Endometrial microvascular endothelial cells (primary cell): ENCODE data around the gene ZP1. TPM values are rescaled to one million over a fixed set of nuclear protein-coding genes. Genes with fewer than 3 reads are reported as not detected.

Experiments used
- in situ Hi-C: cut with HindIII; loops from 2 replicates; pipeline ENCODE4 v1.10.0; 2017; ENCODE audit warnings: low sequenced_read_pairs, low pct_unique_long_range_greater_than_20kb; ENCODE audit errors: inconsistent ontology term
- total RNA-seq: library from RNA; depleted of rRNA; stranded (reverse); fragments of >200 nt; gene quantifications from one replicate; pipeline ENCODE4 v1.2.3, GENCODE V29; 2015; ENCODE audit errors: inconsistent ontology term

The ZP1 gene
- total RNA-seq, 1 donor from 2014 or later: not detected

GRCh38 chr11:60872961-60873524 lies 5.7 kb downstream of the ZP1 start:
- in situ Hi-C loops: no loop called here

GRCh38 chr11:60873533-60873932 lies 6.2 kb downstream of the ZP1 start:
- in situ Hi-C loops: no loop called here

- in situ Hi-C loops: no loop called here
These were observed 7.4 kb downstream of the ZP1 start for GRCh38 chr11:60874421-60875365.

DNA sequence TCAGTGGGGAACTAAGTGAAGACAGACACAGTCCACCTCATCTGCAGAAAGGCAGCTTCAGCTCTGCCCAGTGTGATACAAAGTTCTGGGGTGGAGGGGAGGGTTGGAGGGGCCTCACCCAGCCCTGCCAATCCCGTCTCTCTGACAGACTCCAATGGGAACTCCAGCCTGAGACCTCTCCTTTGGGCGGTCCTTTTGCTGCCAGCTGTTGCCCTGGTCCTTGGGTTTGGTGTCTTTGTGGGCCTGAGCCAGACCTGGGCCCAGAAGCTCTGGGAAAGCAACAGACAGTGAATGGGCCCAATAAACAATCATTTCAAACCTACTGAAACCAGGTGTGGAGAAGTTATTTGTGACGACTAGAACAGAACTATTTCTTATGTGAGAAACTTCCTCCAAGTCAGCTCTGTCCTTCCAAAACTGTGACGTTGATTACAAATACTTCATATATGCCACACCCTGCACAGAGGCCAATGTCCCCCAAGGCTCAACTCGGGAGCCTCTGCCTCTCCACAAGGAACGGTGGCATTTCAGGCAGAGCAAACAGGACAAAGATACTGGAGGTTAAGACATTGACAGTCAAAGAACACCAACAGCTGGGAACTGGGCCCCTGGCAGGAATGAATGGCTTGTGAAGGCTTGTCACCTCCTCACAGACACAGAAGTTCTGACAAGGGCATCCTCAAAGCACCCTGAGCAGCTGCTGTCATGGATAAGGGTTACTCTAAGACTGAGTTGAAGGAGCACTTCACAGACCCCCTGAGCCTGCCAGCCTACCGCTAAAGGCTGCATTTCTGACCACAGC lies 8.2 kb downstream of the ZP1 start:
- in situ Hi-C loops: no loop called here

DNA sequence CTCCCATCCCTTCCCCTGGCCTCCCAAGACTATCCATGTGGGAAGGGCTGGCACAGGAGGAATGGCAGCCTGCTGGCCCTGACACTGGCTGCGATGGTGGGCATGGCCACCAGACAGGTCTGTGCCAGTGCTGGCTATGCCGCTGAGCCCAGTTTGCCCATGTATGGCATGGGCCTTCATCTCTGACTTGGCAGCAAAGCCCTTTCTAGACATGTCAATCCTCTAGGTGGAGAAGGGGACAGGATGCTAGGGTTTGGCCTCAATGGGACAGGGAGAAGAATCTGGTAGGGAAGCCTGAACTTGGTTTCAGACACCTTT lies 8.8 kb downstream of the ZP1 start:
- in situ Hi-C loops: no loop called here

GRCh38 chr11:60878245-60879101 lies 11.1 kb downstream of the ZP1 start:
- in situ Hi-C loops: no loop called here

GRCh38 chr11:60879104-60879503 lies 11.8 kb downstream of the ZP1 start:
- in situ Hi-C loops: no loop called here

- in situ Hi-C loops: no loop called here
These were observed 12.7 kb downstream of the ZP1 start for GRCh38 chr11:60879971-60880588.

- in situ Hi-C loops: no loop called here
These were observed 13.4 kb downstream of the ZP1 start for GRCh38 chr11:60880643-60881282.

- in situ Hi-C loops: no loop called here
These were observed 20.2 kb downstream of the ZP1 start for GRCh38 chr11:60887556-60887955.

- in situ Hi-C loops: no loop called here
These were observed 22.5 kb downstream of the ZP1 start for GRCh38 chr11:60889869-60890311.

DNA sequence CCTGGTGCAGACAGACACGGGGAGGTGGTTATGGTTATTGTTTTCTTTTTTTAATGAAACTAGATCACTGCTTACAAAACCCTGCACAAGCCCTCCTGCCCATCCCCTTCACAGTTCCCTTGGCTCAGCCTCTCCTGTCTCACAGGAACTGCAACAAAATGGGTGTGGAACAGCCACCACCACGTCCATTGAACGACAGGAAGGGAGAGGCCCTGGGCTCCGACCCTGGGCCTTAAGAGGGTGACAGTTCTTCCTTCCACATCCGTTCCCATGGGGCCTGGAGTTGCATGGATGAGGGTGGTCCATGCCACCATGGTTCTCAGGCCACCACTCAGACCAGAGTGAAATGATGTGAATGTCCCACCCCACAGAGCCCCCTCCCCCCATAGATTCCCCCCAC lies 23.4 kb downstream of the ZP1 start:
- in situ Hi-C loops: no loop called here

- in situ Hi-C loops: no loop called here
These were observed 23.9 kb downstream of the ZP1 start for GRCh38 chr11:60891103-60891741.

GRCh38 chr11:60895687-60896086 lies 28.3 kb downstream of the ZP1 start:
- in situ Hi-C loops: no loop called here

DNA sequence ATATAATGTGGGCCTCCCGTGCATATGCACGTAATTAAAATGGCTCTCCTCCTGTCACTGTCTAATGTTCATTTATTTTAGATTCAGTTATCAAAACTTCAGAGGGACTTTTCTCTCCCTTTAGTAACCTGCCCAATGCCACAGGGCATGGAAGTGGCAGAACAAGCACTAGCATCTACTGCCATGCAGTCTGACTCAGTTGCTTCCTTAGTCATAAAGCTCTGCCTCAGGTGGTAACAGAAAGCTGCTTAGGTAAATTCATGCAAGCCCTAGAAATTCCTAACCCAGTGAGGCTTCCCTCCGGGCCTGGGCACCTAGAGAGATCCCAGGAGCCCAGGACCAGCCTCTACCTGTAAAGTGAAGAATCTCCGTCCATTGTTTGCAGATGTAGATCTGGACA lies 30.2 kb downstream of the ZP1 start:
- in situ Hi-C loops: no loop called here

- in situ Hi-C loops: no loop called here
These were observed 31.9 kb downstream of the ZP1 start for GRCh38 chr11:60899046-60899936.

DNA sequence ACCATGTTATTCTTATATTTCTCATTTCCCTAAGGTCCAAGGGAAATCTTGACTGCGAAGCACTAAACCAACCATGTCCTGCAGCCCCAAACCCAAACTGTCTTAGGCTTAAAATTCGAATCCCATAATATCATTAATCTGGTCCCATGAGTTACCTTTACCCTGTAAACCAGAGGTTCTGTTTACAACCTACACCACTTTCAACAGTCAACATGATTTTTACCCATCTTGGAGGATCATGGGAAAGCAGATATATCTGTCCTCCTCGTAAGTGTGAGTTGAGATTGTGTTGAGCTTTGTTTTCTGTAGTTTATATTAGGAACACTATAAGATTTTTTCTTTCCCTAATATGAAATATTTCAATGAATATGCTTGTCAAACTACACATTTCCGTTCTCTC lies 32.6 kb downstream of the ZP1 start:
- in situ Hi-C loops: no loop called here
